Mucosa of descending colon (tissue), 3 donors: ENCODE measurements around the gene RAD23B. TPM values are rescaled to one million over a fixed set of nuclear protein-coding genes. Genes with fewer than 3 reads are reported as not detected.
A peak's percentile ranks its signal among the peaks of the same experiment; 100 is the strongest.
"Not testable (repeated sequence)": the region's sequence is repeated elsewhere in the genome, so short reads cannot be mapped to it uniquely, and the experiment has no call there.

Experiments used
- ATAC-seq: fragments of 200-7000 bp; cut with Tn5 transposase; one replicate; pipeline ENCODE4 v1.9.1; 2020; ENCODE audit warnings: mild to moderate bottlenecking, moderate library complexity
- DNase-seq, 3 donors: peaks; one replicate each; pipeline ENCODE4 v3.0.0-alpha.2; 2020
- H3K36me3 ChIP-seq: fragments of 200-600 bp; one replicate; pipeline ENCODE4 v1.8.0; 2021; ENCODE audit warnings: low read depth, mild to moderate bottlenecking
- H3K4me1 ChIP-seq: fragments of 200-600 bp; one replicate; pipeline ENCODE4 v1.8.0; 2021; ENCODE audit warnings: low read depth, mild to moderate bottlenecking
- H3K4me3 ChIP-seq: fragments of 200-600 bp; one replicate; pipeline ENCODE4 v1.8.0; 2021; ENCODE audit warnings: mild to moderate bottlenecking
- H3K9me3 ChIP-seq: fragments of 200-600 bp; one replicate; pipeline ENCODE4 v1.8.0; 2021; ENCODE audit warnings: mild to moderate bottlenecking
- intact Hi-C, 2 donors: fragments of 100-400 bp; cut with DNase I in 1 of 2; cut with micrococcal nuclease in 1 of 2; formaldehyde crosslinking; loops; one replicate each; pipeline versions ENCODE4 v1.11.0 to v1.11.1; 2022; cut with DNase I, micrococcal nuclease
- total RNA-seq, 3 donors: library from RNA; stranded (reverse); fragmentation: NEBNext Ultra II Directional in 2 of 3; extraction: Animal tissue kit (Norgen Biotek cat#: 25700) in 2 of 3; gene quantifications; one replicate each; pipeline versions ENCODE4 v1.2.1 to v1.2.4, GENCODE V29; 2021 to 2023
- TF ChIP-seq, protein P1 (sequence below): fragments of 200-600 bp; IDR thresholded peaks from one replicate; pipeline ENCODE4 v1.8.0; 2022; ENCODE audit warnings: antibody characterized with exemption, mild to moderate bottlenecking
- donor health status: DM: no; HTN: no; CAD: no; lungs with moderate emphysema.
- donor health status: DM: no; HTN: no; CAD: no.
- donor health status: DM: no; HTN: yes; CAD: no.

Gene RAD23B
- total RNA-seq, 3 donors from 2014 or later: 83.0 to 95.6 (median 93.7) TPM

DNA sequence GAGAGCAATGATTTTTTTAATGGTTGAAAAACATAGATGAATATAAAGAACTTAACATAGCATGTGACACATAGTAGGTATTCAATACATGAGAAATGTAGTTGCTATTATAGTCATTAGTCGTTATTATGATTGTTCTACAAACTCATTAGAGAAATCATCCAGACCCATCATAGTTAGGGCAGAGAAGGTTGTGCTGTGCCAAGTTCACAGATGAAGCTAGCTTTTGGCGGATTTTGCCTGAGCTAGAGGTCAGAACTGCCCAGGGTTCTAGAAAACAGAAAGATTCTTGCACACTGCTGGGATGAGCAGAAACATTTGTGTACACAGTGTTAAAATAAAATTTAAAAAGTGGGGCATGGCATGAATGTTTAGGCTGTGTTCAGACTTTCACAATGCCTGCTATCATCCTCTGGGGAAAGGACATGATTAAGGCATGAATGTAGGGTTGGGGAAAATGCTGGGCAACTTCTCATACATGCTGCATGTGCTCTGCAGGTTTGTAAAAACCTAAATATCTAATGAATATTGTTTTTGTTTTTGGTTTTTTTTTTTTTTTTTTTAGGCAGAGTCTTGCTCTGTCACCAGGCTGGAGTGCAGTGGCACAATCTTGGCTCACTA is 33.3 kb upstream of the RAD23B start:
- DNase-seq: no peak
- Histone ChIP-seq H3K9me3 (no peaks in the 10 kb centered on the region), H3K4me3 (no peak overlapping the region), H3K36me3 (no peaks in the 10 kb centered on the region), H3K4me1 (no peaks in the 10 kb centered on the region)
- TF ChIP-seq, protein P1, sequence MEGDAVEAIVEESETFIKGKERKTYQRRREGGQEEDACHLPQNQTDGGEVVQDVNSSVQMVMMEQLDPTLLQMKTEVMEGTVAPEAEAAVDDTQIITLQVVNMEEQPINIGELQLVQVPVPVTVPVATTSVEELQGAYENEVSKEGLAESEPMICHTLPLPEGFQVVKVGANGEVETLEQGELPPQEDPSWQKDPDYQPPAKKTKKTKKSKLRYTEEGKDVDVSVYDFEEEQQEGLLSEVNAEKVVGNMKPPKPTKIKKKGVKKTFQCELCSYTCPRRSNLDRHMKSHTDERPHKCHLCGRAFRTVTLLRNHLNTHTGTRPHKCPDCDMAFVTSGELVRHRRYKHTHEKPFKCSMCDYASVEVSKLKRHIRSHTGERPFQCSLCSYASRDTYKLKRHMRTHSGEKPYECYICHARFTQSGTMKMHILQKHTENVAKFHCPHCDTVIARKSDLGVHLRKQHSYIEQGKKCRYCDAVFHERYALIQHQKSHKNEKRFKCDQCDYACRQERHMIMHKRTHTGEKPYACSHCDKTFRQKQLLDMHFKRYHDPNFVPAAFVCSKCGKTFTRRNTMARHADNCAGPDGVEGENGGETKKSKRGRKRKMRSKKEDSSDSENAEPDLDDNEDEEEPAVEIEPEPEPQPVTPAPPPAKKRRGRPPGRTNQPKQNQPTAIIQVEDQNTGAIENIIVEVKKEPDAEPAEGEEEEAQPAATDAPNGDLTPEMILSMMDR: no peak
- ATAC-seq: no peak
- intact Hi-C loops: no loop called here

DNA sequence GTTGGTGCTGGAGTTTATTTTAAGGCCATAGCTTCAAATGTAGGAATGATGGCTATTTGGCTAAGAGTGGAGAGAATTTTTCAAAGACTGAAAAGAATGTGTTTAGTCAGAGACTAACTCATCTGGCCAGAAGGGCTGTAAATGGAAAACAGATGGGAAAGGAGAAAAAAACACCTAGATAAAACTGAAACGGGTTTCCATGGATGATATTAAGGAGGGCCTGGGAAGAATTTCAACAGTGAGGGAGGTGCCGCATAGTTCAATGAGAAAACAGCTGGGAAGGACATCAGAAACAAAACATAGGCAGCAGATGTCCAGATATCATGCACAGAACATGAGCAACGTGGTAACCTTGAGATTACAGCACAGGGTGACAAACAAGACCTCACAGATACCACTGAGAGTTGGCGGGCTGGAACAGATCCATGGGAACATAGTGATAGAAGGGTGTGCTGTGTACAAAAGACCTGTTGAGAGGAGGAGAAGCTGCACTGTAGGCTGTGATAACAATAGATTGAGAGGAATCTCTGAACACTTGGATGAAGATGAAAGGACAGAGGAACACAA is 31.2 kb upstream of the RAD23B start:
- no peaks in the 10 kb centered on the region for H3K9me3 ChIP-seq
- ATAC-seq (no peak), DNase-seq (no peak)
- no peaks in the 10 kb centered on the region for H3K36me3 ChIP-seq
- TF ChIP-seq, protein P1: no peak
- H3K4me3 ChIP-seq: no peak overlapping the region
- intact Hi-C loops: no loop called here
- no peaks in the 10 kb centered on the region for H3K4me1 ChIP-seq

DNA sequence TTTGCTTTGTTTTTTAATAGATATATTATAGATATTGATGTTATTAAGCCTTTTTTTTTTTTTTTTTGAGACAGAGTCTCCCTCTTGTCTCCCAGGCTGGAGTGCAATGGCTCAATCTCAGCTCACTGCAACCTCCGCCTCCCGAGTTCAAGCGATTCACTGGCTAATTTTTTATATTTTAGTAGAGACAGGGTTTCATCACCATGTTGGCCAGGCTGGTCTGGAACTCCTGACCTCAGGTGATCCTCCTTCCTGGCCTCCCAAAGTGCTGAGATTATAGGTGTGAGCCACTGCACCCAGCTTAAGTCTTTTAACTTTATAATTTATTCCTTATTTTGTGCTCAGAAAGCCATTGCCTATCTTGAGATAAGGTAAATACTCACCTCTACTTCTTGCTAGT is 24.2 kb upstream of the RAD23B start:
- TF ChIP-seq, protein P1: no peak
- no peak for ATAC-seq
- Histone ChIP-seq H3K9me3 (no peaks in the 10 kb centered on the region), H3K4me1 (no peaks in the 10 kb centered on the region), H3K4me3 (no peak overlapping the region), H3K36me3 (no peaks in the 10 kb centered on the region)
- intact Hi-C loops: no loop called here
- no peak for DNase-seq

DNA sequence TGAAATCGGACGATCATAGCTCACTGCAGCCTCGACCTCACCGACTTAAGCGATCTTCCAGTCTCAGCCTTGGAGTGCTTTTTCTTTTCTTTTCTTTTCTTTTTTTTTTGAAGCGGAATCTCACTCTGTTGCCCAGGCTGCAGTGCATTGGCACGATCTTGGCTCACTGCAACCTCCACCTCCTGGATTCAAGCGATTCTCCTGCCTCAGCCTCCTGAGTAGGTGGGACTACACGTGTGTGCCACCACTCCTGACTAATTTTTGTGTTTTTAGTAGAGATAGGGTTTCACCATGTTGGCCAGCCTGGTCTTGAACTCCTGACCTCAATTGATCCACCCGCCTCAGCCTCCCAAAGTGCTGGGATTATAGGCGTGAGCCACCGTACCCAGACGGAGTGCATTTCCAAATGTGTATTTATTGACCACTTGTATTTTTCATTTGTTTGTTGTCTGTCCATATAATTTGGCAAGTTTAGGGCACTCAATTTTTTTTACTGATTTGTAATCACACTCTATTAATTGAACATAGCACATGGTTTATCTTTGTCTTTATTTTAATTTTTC is 23.2 kb upstream of the RAD23B start:
- intact Hi-C loops, ATAC-seq, H3K36me3 ChIP-seq, H3K4me1 ChIP-seq, DNase-seq, H3K9me3 ChIP-seq, H3K4me3 ChIP-seq: not testable (repeated sequence)

DNA sequence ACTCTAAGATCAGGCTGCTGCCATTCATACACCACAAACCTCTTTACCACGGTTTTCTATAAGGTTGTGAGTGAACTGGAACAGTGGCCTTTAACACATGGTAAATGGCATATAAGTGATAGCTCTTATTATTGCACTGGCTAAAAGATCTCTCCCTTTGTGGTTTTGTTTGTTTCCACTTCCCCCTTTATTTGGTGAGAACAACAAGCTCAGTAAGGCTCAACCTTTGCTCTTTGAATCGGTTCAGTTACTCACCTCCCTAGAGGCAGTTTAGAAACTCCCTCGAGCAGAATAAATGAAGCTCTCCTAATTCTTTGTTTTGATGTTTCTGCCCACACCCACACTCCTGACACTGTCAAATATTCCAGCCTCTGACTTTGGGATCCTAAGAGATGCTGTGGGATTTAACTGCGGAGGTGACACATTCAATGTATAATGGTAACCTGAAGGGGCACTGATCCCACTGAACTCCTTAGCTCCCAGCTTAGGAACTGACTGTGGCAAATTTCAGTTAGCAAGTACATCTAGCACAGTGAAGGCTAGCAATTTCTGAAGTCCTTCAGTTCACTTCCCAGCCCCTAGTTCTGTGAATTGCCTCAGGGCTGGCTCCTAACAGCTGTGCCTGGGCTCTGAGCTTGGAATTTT is 22.5 kb upstream of the RAD23B start:
- Histone ChIP-seq H3K36me3 (no peaks in the 10 kb centered on the region), H3K9me3 (no peaks in the 10 kb centered on the region), H3K4me1 (no peaks in the 10 kb centered on the region), H3K4me3 (no peak overlapping the region)
- ATAC-seq: peak; percentile 62
- no peak for DNase-seq
- intact Hi-C loops: no loop called here
- TF ChIP-seq, protein P1: no peak

DNA sequence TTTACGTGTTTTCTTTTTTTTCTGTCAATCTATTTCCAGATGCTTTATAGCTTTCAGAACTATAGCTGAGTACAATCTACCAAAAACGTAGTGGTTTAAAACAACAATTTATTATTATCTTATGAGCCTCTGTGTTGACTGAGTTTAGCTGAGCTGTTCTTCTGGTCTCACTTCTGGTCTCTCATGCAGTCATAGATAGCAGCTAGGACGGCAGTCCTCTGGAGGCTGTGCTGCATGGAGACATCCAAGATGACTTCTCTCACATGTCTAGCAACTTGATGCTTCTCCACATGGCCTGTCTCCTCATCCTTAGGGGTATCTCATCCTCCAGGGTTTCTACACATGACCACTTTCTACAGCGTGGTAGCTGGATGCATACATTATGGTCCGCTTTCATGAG is 22.0 kb upstream of the RAD23B start:
- Histone ChIP-seq H3K4me3 (no peak overlapping the region), H3K4me1 (no peaks in the 10 kb centered on the region), H3K9me3 (no peaks in the 10 kb centered on the region), H3K36me3 (no peaks in the 10 kb centered on the region)
- DNase-seq: no peak
- no peak for ATAC-seq
- TF ChIP-seq, protein P1: no peak
- intact Hi-C loops: no loop called here
